HEK293 (cell line): ENCODE measurements around the gene RIMS4.

ENCODE experiments used
- RBAK ChIP-seq: fragments of 450-650 bp; formaldehyde crosslinking; IDR thresholded peaks from 2 replicates; pipeline ENCODE4 v1.5.1; 2016; ENCODE audit warnings: missing biosample characterization, missing genetic modification characterization
- TCF7L2 ChIP-seq: IDR thresholded peaks from 2 replicates; pipeline ENCODE4 v1.6.1; 2011; ENCODE audit warnings: low read depth, mild to moderate bottlenecking, inconsistent platforms, low read length, moderate library complexity, borderline replicate concordance
- YY1 ChIP-seq: fragments of 450-650 bp; formaldehyde crosslinking; IDR thresholded peaks from 2 replicates; pipeline ENCODE4 v1.5.1; 2018; ENCODE audit warnings: missing biosample characterization, missing genetic modification characterization
- ZNF221 ChIP-seq: fragments of 450-650 bp; formaldehyde crosslinking; IDR thresholded peaks from 2 replicates; pipeline ENCODE4 v1.5.1; 2017; ENCODE audit warnings: missing biosample characterization, missing genetic modification characterization, borderline replicate concordance
- ZNF274 ChIP-seq, 2 experiments: fragments of 200-500 bp in 1 of 2; fragments of 450-650 bp in 1 of 2; sonication (Bioruptor generic) in 1 of 2; formaldehyde crosslinking in 1 of 2; IDR thresholded peaks; 2 replicates each; pipeline versions ENCODE4 v1.5.1 to v1.6.1; 2014 to 2016; ENCODE audit warnings: borderline replicate concordance in 1 of 2, inconsistent platforms in 1 of 2, low read length in 1 of 2, missing biosample characterization in 1 of 2, missing genetic modification characterization in 1 of 2
- ZNF558 ChIP-seq: fragments of 450-650 bp; formaldehyde crosslinking; IDR thresholded peaks from 2 replicates; pipeline ENCODE4 v1.5.1; 2016; ENCODE audit warnings: missing biosample characterization, missing genetic modification characterization
- ZNF624 ChIP-seq: fragments of 450-650 bp; formaldehyde crosslinking; IDR thresholded peaks from 2 replicates; pipeline ENCODE4 v1.5.1; 2017; ENCODE audit warnings: missing biosample characterization, missing genetic modification characterization
- ZNF777 ChIP-seq: fragments of 450-650 bp; formaldehyde crosslinking; IDR thresholded peaks from 2 replicates; pipeline ENCODE4 v1.5.1; 2017; ENCODE audit warnings: missing biosample characterization, missing genetic modification characterization, borderline replicate concordance
- ZNF792 ChIP-seq: fragments of 450-650 bp; formaldehyde crosslinking; IDR thresholded peaks from 2 replicates; pipeline ENCODE4 v1.5.1; 2016; ENCODE audit warnings: missing biosample characterization, missing genetic modification characterization
- TF ChIP-seq, protein P1 (sequence below): fragments of 450-650 bp; formaldehyde crosslinking; IDR thresholded peaks from 2 replicates; pipeline ENCODE4 v1.5.1; 2016; ENCODE audit warnings: missing biosample characterization, missing genetic modification characterization
- TF ChIP-seq, protein P2 (sequence below): fragments of 450-650 bp; IDR thresholded peaks from 2 replicates; pipeline ENCODE4 v1.5.1; 2018; ENCODE audit warnings: missing biosample characterization, mild to moderate bottlenecking, missing genetic modification characterization
- TF ChIP-seq, protein P3 (sequence below): fragments of 450-650 bp; formaldehyde crosslinking; IDR thresholded peaks from 2 replicates; pipeline ENCODE4 v1.5.1; 2016; ENCODE audit warnings: missing biosample characterization, missing genetic modification characterization
- TF ChIP-seq, protein P4 (sequence below): fragments of 450-650 bp; formaldehyde crosslinking; optimal IDR thresholded peaks from 2 replicates; pipeline ENCODE3; 2016; ENCODE audit warnings: missing biosample characterization, mild to moderate bottlenecking, missing genetic modification characterization

DNA sequence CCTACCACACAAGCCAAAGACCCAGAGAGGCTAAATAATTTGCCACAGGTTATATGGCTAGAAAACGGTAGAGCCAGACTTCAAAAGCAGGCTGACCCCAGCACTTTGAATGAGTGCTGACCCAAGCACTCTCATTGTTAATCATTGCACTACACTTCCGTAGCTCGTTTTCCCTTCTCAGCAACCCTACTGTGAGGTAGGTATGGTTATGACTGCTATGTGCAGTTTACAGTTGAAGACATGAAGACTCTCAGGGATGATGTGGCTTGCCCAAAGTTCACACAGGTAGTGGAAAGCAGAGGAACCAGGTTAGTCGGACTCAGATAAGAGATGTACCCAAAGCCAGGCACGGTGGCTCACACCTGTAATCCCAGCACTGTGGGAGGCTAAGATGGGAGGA lies 33.5 kb upstream of the RIMS4 start:
- TF ChIP-seq TCF7L2 (no peak), ZNF274 (IDR thresholded peaks at IDR 0.05; ENCODE audit: low read length) (no peak), ZNF274 (tag by site-specific recombination; IDR thresholded peaks at IDR 0.05; ENCODE audit: borderline replicate concordance) (no peak), ZNF777 (tag by site-specific recombination) (no peak), YY1 (tag by site-specific recombination) (no peak), RBAK (no peak), ZNF624 (no peak), ZNF558 (tag by site-specific recombination) (no peak), ZNF221 (no peak), ZNF792 (tag by site-specific recombination) (no peak)
- TF ChIP-seq, protein P1, sequence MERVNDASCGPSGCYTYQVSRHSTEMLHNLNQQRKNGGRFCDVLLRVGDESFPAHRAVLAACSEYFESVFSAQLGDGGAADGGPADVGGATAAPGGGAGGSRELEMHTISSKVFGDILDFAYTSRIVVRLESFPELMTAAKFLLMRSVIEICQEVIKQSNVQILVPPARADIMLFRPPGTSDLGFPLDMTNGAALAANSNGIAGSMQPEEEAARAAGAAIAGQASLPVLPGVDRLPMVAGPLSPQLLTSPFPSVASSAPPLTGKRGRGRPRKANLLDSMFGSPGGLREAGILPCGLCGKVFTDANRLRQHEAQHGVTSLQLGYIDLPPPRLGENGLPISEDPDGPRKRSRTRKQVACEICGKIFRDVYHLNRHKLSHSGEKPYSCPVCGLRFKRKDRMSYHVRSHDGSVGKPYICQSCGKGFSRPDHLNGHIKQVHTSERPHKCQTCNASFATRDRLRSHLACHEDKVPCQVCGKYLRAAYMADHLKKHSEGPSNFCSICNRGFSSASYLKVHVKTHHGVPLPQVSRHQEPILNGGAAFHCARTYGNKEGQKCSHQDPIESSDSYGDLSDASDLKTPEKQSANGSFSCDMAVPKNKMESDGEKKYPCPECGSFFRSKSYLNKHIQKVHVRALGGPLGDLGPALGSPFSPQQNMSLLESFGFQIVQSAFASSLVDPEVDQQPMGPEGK (tag by site-specific recombination) = no peak
- TF ChIP-seq, protein P2, sequence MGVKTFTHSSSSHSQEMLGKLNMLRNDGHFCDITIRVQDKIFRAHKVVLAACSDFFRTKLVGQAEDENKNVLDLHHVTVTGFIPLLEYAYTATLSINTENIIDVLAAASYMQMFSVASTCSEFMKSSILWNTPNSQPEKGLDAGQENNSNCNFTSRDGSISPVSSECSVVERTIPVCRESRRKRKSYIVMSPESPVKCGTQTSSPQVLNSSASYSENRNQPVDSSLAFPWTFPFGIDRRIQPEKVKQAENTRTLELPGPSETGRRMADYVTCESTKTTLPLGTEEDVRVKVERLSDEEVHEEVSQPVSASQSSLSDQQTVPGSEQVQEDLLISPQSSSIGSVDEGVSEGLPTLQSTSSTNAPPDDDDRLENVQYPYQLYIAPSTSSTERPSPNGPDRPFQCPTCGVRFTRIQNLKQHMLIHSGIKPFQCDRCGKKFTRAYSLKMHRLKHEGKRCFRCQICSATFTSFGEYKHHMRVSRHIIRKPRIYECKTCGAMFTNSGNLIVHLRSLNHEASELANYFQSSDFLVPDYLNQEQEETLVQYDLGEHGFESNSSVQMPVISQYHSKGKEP = no peak
- TF ChIP-seq, protein P3, sequence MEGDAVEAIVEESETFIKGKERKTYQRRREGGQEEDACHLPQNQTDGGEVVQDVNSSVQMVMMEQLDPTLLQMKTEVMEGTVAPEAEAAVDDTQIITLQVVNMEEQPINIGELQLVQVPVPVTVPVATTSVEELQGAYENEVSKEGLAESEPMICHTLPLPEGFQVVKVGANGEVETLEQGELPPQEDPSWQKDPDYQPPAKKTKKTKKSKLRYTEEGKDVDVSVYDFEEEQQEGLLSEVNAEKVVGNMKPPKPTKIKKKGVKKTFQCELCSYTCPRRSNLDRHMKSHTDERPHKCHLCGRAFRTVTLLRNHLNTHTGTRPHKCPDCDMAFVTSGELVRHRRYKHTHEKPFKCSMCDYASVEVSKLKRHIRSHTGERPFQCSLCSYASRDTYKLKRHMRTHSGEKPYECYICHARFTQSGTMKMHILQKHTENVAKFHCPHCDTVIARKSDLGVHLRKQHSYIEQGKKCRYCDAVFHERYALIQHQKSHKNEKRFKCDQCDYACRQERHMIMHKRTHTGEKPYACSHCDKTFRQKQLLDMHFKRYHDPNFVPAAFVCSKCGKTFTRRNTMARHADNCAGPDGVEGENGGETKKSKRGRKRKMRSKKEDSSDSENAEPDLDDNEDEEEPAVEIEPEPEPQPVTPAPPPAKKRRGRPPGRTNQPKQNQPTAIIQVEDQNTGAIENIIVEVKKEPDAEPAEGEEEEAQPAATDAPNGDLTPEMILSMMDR (tag by site-specific recombination) = no peak
- TF ChIP-seq, protein P4, sequence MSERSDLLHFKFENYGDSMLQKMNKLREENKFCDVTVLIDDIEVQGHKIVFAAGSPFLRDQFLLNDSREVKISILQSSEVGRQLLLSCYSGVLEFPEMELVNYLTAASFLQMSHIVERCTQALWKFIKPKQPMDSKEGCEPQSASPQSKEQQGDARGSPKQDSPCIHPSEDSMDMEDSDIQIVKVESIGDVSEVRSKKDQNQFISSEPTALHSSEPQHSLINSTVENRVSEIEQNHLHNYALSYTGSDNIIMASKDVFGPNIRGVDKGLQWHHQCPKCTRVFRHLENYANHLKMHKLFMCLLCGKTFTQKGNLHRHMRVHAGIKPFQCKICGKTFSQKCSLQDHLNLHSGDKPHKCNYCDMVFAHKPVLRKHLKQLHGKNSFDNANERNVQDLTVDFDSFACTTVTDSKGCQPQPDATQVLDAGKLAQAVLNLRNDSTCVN (tag by site-specific recombination) = no peak
